Transverse colon (tissue), 4 donors: ENCODE measurements around the gene PDE1C. TPM values are rescaled to one million over a fixed set of nuclear protein-coding genes. Genes with fewer than 3 reads are reported as not detected.

Experiments used
- DNase-seq: peaks from one replicate; pipeline ENCODE4 v3.0.0-alpha.2; 2019
- H3K27ac ChIP-seq, 4 donors: fragments of 200-600 bp; sonication (generic); 2 replicates each; pipeline ENCODE4 v1.5.1; 2016 to 2018; ENCODE audit warnings: inconsistent platforms in 4 of 4
- H3K27me3 ChIP-seq: fragments of 200-600 bp; sonication (generic); 2 replicates; pipeline ENCODE4 v1.5.1; 2017; ENCODE audit warnings: inconsistent platforms
- H3K36me3 ChIP-seq, 4 donors: fragments of 200-600 bp; sonication (generic); 2 replicates each; pipeline ENCODE4 v1.5.1; 2017 to 2019; ENCODE audit warnings: inconsistent platforms in 4 of 4
- H3K4me1 ChIP-seq, 4 donors: fragments of 200-600 bp; sonication (generic); 2 replicates each; pipeline ENCODE4 v1.5.1; 2017 to 2020; ENCODE audit warnings: inconsistent platforms in 4 of 4
- H3K4me3 ChIP-seq, 4 donors: fragments of 200-600 bp; sonication (generic); 1 replicate in 1 of 4; 2 replicates in 3 of 4; pipeline versions ENCODE4 v1.5.1 to v1.6.1; 2017 to 2019; ENCODE audit warnings: inconsistent platforms in 4 of 4
- H3K9me3 ChIP-seq, 2 donors: fragments of 200-600 bp; sonication (generic); 2 replicates each; pipeline ENCODE4 v1.5.1; 2017 to 2019; ENCODE audit warnings: inconsistent platforms in 2 of 2
- EP300 ChIP-seq: sonication (generic); formaldehyde crosslinking; IDR thresholded peaks from one replicate; pipeline ENCODE4 v1.6.1; 2017; ENCODE audit warnings: antibody characterized with exemption, low read depth
- POLR2A ChIP-seq: fragments of 450-650 bp; IDR thresholded peaks from one replicate; pipeline ENCODE4 v1.6.1; 2016; ENCODE audit warnings: antibody characterized with exemption, mild to moderate bottlenecking, moderate library complexity
- POLR2AphosphoS5 ChIP-seq, 3 donors: sonication (generic); formaldehyde crosslinking; IDR thresholded peaks; one replicate each; pipeline ENCODE4 v1.6.1; 2016; ENCODE audit warnings: antibody characterized with exemption in 3 of 3
- WGBS, 2 donors: methylation state at CpG; one replicate each; pipeline ENCODE4 v1.1.5; 2018; ENCODE audit warnings: low coverage in 1 of 2; 5-methylcytosine and 5-hydroxymethylcytosine counted together
- in situ Hi-C, 4 donors: fragments of 200-750 bp; cut with MboI; loops; one replicate each; pipeline versions ENCODE4 v1.15.0 to v1.15.1; 2017; ENCODE audit warnings: low sequenced_read_pairs in 3 of 4, low pct_ligation_motif_present in 1 of 4, low pct_unique_long_range_greater_than_20kb in 1 of 4
- intact Hi-C: fragments of 100-400 bp; cut with DNase I; formaldehyde crosslinking; loops from one replicate; pipeline ENCODE4 v1.15.1; 2023; ENCODE audit warnings: low total_unique reads
- total RNA-seq, 4 donors: library from RNA; depleted of rRNA; stranded (reverse); fragments of >200 nt; gene quantifications; one replicate each; pipeline ENCODE4 v1.1.0, GENCODE V29; 2016
- TF ChIP-seq, protein P1 (sequence below), 5 experiments: fragments of 200-600 bp in 3 of 5; fragments of 450-650 bp in 2 of 5; sonication (generic) in 3 of 5; IDR thresholded peaks; 1 replicate in 2 of 5; 2 replicates in 3 of 5; pipeline ENCODE4 v1.5.1; 2016 to 2017; ENCODE audit warnings: antibody characterized with exemption in 5 of 5, inconsistent platforms in 3 of 5, mild to moderate bottlenecking in 2 of 5, moderate library complexity in 1 of 5

The PDE1C gene
- total RNA-seq, 4 donors from 2014 or later = 1.5 to 8.4 (median 2.9) TPM

GRCh38 chr7:32102432-32102873 is 32.2 kb upstream of the PDE1C start:
- no peak overlapping the region for H3K27ac ChIP-seq
- in situ Hi-C loops (no loop called here), intact Hi-C loops (no loop called here)

GRCh38 chr7:32100407-32100907 is 30.2 kb upstream of the PDE1C start:
- in situ Hi-C loops = no loop called here

More at GRCh38 chr7:32102432-32102873, 32.2 kb upstream of the PDE1C start:
- no peak overlapping the region for H3K4me3 ChIP-seq
- WGBS, 2 donors = 47% methylated on average over 1 of the region's 1 CpG; no CpG with 5 or more reads in 1 of the 2 donors
- DNase-seq = no peak
- no peaks in the 10 kb centered on the region for H3K9me3 ChIP-seq
- H3K27me3 ChIP-seq = no peaks in the 10 kb centered on the region
- H3K4me1 ChIP-seq = no peaks in the 10 kb centered on the region
- H3K36me3 ChIP-seq = no peaks in the 10 kb centered on the region
- TF ChIP-seq EP300 (no peak), POLR2A (no peak), POLR2AphosphoS5 (IDR thresholded peaks at IDR 0.05) (no peak)
- TF ChIP-seq, protein P1, sequence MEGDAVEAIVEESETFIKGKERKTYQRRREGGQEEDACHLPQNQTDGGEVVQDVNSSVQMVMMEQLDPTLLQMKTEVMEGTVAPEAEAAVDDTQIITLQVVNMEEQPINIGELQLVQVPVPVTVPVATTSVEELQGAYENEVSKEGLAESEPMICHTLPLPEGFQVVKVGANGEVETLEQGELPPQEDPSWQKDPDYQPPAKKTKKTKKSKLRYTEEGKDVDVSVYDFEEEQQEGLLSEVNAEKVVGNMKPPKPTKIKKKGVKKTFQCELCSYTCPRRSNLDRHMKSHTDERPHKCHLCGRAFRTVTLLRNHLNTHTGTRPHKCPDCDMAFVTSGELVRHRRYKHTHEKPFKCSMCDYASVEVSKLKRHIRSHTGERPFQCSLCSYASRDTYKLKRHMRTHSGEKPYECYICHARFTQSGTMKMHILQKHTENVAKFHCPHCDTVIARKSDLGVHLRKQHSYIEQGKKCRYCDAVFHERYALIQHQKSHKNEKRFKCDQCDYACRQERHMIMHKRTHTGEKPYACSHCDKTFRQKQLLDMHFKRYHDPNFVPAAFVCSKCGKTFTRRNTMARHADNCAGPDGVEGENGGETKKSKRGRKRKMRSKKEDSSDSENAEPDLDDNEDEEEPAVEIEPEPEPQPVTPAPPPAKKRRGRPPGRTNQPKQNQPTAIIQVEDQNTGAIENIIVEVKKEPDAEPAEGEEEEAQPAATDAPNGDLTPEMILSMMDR (IDR thresholded peaks at IDR 0.05) = no peak

GRCh38 chr7:32094516-32094915 is 24.3 kb upstream of the PDE1C start:
- intact Hi-C loops (no loop called here), in situ Hi-C loops (no loop called here)
- no peak overlapping the region for H3K27ac ChIP-seq
- TF ChIP-seq POLR2AphosphoS5 (IDR thresholded peaks at IDR 0.05) (no peak), POLR2A (no peak), EP300 (no peak)
- TF ChIP-seq, protein P1 (IDR thresholded peaks at IDR 0.05) = no peak
- H3K36me3 ChIP-seq = no peaks in the 10 kb centered on the region
- H3K4me1 ChIP-seq = no peaks in the 10 kb centered on the region
- no peaks in the 10 kb centered on the region for H3K27me3 ChIP-seq
- H3K9me3 ChIP-seq = no peaks in the 10 kb centered on the region
- no peak for DNase-seq
- 90 to 92% methylated on average over 4 of the region's 4 CpGs for WGBS, 2 donors
- H3K4me3 ChIP-seq = no peak overlapping the region

More at GRCh38 chr7:32100407-32100907, 30.2 kb upstream of the PDE1C start:
- no peak overlapping the region for H3K4me3 ChIP-seq
- H3K27ac ChIP-seq = no peak overlapping the region
- TF ChIP-seq, protein P1 (IDR thresholded peaks at IDR 0.05) = no peak
- TF ChIP-seq EP300 = no peak
- TF ChIP-seq POLR2A = no peak
- no peak for TF ChIP-seq POLR2AphosphoS5 (IDR thresholded peaks at IDR 0.05)
- 88 to 89% methylated on average over 1 to 2 of the region's 2 CpGs for WGBS, 2 donors
- no peaks in the 10 kb centered on the region for H3K4me1 ChIP-seq
- DNase-seq = no peak
- intact Hi-C loops = no loop called here
- H3K36me3 ChIP-seq = no peaks in the 10 kb centered on the region
- H3K9me3 ChIP-seq = no peaks in the 10 kb centered on the region
- no peaks in the 10 kb centered on the region for H3K27me3 ChIP-seq

GRCh38 chr7:32093415-32094408 is 23.5 kb upstream of the PDE1C start:
- Histone ChIP-seq H3K4me1 (no peaks in the 10 kb centered on the region), H3K4me3 (no peak overlapping the region), H3K27ac (no peak overlapping the region), H3K36me3 (no peaks in the 10 kb centered on the region), H3K27me3 (no peaks in the 10 kb centered on the region), H3K9me3 (no peaks in the 10 kb centered on the region)
- no peak for DNase-seq
- TF ChIP-seq EP300 = no peak
- peak in 1 of 3 donors; percentile 29 for TF ChIP-seq POLR2AphosphoS5 (IDR thresholded peaks at IDR 0.05)
- WGBS, 2 donors = 33 to 76% methylated on average over 1 to 4 of the region's 4 CpGs
- in situ Hi-C loops = no loop called here
- intact Hi-C loops = no loop called here
